Skeletal muscle satellite cell (primary cell): ENCODE data around the gene OTOGL.
"Not testable (repeated sequence)": the region's sequence is repeated elsewhere in the genome, so short reads cannot be mapped to it uniquely, and the experiment has no call there.

ENCODE experiments used
- H3K27me3 ChIP-seq: 2 replicates; pipeline ENCODE4 v1.7.0; 2013; ENCODE audit warnings: low read length; ENCODE audit not compliant: control insufficient read depth, insufficient read depth
- H3K36me3 ChIP-seq: 2 replicates; pipeline ENCODE4 v1.7.0; 2013; ENCODE audit warnings: mild to moderate bottlenecking, control low read depth, low read length; ENCODE audit not compliant: insufficient read depth
- H3K4me1 ChIP-seq: 2 replicates; pipeline ENCODE4 v1.7.0; 2013; ENCODE audit warnings: low read length; ENCODE audit not compliant: control insufficient read depth, insufficient read depth
- H3K4me2 ChIP-seq: 2 replicates; pipeline ENCODE4 v1.7.0; 2013; ENCODE audit warnings: mild to moderate bottlenecking, low read length
- H3K4me3 ChIP-seq: 2 replicates; pipeline ENCODE4 v1.7.0; 2013; ENCODE audit warnings: low read length
- H3K9ac ChIP-seq: 2 replicates; pipeline ENCODE4 v1.7.0; 2013; ENCODE audit warnings: mild to moderate bottlenecking, low read depth, low read length, moderate library complexity
- H3K9me3 ChIP-seq: replicated peaks from 2 replicates; pipeline ENCODE4 v1.7.0; 2013; ENCODE audit warnings: mild to moderate bottlenecking, control low read depth, low read length

The OTOGL gene

DNA sequence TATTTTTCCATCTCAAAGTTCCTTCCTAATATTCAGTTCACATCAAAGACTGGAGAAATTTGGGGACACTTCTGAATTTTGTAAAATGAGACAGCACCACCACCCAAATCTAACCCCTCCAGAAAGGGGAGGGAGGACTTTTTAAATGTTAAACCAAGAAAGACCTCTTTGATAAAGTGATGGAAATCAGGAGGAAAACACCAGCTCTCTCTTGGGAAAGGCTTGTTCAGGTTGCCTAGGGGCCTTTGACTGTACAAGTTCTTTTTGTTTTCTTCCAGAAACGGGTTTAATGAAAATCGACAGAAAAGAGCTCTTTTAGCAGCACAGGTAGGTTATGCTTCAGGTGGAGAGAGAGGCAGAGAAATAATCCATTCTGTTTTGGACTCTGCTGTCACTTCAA lies 112.3 kb downstream of the OTOGL start:
- Histone ChIP-seq H3K9me3 (no peaks in the 10 kb centered on the region), H3K4me1 (no peaks in the 10 kb centered on the region), H3K4me3 (no peak overlapping the region), H3K36me3 (no peaks in the 10 kb centered on the region), H3K27me3 (no peaks in the 10 kb centered on the region), H3K4me2 (no peak overlapping the region), H3K9ac (no peak overlapping the region)

DNA sequence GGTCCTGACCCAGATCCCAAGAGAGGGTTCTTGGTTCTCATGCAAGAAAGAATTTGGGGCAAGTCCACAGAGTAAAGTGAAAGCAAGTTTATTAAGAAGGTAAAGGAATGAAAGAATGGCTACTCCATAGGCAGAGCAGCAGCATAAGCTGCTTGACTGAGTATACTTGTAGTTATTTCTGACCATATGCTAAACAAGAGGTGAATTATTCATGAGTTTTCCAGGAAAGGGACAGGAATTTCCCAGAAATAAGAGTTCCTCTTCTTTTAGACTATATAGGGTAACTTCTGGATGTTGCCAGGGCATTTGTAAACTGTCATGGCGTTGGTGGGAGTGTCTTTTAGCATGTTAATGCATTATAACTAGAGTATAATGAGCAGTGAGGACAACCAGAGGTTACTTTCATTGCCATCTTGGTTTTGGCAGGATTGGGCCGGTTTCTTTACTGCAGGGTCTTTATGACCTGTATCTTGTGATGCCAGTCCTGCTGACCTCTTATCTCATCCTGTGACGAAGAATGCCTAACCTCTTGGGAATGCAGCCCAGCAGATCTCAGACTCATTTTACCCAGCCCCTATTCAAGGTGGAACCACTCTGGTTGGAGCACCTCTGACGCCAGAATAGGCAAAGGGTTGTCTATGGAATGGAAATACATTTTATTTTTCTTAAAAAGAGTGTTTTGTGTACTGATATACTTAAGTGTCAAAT lies 113.8 kb downstream of the OTOGL start:
- no peaks in the 10 kb centered on the region for H3K27me3 ChIP-seq
- no peaks in the 10 kb centered on the region for H3K36me3 ChIP-seq

GRCh38 chr12:80213871-80214270 lies 114.5 kb downstream of the OTOGL start:
- H3K27me3 ChIP-seq, result no peaks in the 10 kb centered on the region
- H3K4me1 ChIP-seq, result no peaks in the 10 kb centered on the region
- no peaks in the 10 kb centered on the region for H3K9me3 ChIP-seq

More for the DNA sequence above, 113.8 kb downstream of the OTOGL start:
- H3K9me3 ChIP-seq, result no peaks in the 10 kb centered on the region
- no peaks in the 10 kb centered on the region for H3K4me1 ChIP-seq
- no peak overlapping the region for H3K4me2 ChIP-seq
- no peak overlapping the region for H3K4me3 ChIP-seq
- no peak overlapping the region for H3K9ac ChIP-seq

GRCh38 chr12:80217011-80217535 lies 117.7 kb downstream of the OTOGL start:
- Histone ChIP-seq H3K4me2 (no peak overlapping the region), H3K36me3 (no peaks in the 10 kb centered on the region), H3K4me1 (peaks cover 2% of the 10 kb centered on the region), H3K4me3 (no peak overlapping the region), H3K27me3 (no peaks in the 10 kb centered on the region), H3K9ac (no peak overlapping the region), H3K9me3 (no peaks in the 10 kb centered on the region)

More at GRCh38 chr12:80213871-80214270, 114.5 kb downstream of the OTOGL start:
- Histone ChIP-seq H3K36me3 (no peaks in the 10 kb centered on the region), H3K4me3 (no peak overlapping the region), H3K9ac (no peak overlapping the region), H3K4me2 (no peak overlapping the region)

DNA sequence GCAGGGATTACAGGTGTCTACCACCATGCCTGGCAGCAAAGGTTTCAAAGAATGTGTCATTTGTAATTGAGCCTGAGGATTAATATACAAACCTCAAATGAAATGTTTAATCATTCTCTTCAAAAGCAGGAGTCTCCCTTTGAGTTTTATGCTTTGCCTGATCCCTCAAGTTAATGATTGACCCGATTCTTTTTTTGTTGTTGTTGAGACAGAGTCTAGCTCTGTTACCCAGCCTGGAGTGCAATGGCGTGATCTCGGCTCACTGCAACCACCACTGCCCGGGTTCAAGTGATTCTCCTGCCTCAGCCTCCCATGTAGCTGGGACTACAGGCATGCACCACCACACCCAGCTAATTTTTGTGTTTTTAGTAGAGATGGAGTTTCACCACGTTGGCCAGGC lies 119.6 kb downstream of the OTOGL start:
- not testable (repeated sequence) for H3K27me3 ChIP-seq, H3K9me3 ChIP-seq, H3K36me3 ChIP-seq, H3K4me2 ChIP-seq, H3K4me3 ChIP-seq, H3K9ac ChIP-seq, H3K4me1 ChIP-seq

DNA sequence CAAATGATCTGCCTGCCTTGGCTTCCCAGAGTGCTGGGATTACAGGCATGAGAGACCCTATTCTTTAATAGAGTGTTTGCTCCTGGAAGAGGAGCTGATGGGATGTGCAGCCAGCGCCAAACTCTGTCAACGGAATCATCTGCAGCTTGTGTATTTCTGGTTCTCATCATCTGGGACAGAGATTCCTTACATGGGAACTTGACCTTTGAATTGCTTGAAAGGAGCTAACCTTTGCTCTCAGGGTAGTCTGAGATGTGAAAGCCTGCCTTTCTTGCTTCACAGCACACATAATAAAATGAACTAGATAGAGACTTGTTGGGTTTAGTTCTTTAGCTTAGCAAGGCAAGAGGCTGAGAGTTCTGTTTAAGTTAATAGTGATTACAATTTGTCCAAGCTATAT lies 120.0 kb downstream of the OTOGL start:
- no peaks in the 10 kb centered on the region for H3K36me3 ChIP-seq
- no peak overlapping the region for H3K4me3 ChIP-seq

DNA sequence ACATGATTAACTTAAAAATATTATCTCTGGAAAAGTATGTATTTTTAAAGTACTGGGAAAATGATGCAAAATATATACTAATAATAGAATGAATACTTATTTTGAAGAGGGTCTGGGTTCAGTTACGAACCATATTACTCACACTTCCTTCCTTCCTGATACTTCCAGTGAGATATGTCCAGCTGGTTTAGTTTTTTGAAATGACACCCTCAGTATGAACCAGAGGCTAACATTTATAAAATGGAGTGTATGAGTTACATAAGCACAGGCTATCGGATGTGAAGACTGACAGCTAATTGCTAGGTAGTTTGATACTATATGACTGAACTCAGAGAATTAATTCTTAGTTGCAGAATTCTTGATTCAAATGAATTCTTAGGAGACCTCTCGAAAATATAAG lies 122.9 kb downstream of the OTOGL start:
- no peaks in the 10 kb centered on the region for H3K36me3 ChIP-seq
- H3K4me1 ChIP-seq, result peaks cover 14% of the 10 kb centered on the region
- H3K27me3 ChIP-seq, result no peaks in the 10 kb centered on the region
- H3K9me3 ChIP-seq, result no peaks in the 10 kb centered on the region
- H3K9ac ChIP-seq, result no peak overlapping the region
- no peak overlapping the region for H3K4me3 ChIP-seq
- H3K4me2 ChIP-seq, result no peak overlapping the region

More for the DNA sequence above, 120.0 kb downstream of the OTOGL start:
- Histone ChIP-seq H3K27me3 (no peaks in the 10 kb centered on the region), H3K4me1 (peaks cover 6% of the 10 kb centered on the region), H3K9ac (no peak overlapping the region), H3K9me3 (no peaks in the 10 kb centered on the region), H3K4me2 (no peak overlapping the region)

GRCh38 chr12:80226576-80226975 lies 127.2 kb downstream of the OTOGL start:
- H3K4me3 ChIP-seq, result no peak overlapping the region
- no peak overlapping the region for H3K4me2 ChIP-seq
- H3K36me3 ChIP-seq, result no peaks in the 10 kb centered on the region
- no peak overlapping the region for H3K9ac ChIP-seq
- peaks cover 14% of the 10 kb centered on the region for H3K4me1 ChIP-seq
- no peaks in the 10 kb centered on the region for H3K9me3 ChIP-seq
- H3K27me3 ChIP-seq, result no peaks in the 10 kb centered on the region

DNA sequence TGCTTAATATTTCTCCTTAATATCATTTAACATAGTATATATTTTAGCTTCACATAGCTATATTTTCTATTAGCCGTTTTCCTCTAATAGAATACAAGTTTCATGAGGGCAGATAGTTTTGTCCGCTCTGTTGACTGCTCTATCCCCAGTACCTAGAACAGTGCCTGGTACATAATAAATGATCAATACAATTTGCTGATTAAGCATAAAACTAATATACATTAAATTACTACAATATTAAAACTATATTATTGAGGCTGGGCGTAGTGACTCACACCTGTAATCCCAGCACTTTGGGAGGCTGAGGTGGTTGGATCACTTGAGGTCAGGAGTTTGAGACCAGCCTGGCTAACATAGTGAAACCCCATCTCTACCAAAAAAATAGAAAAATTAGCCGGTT lies 128.6 kb downstream of the OTOGL start:
- not testable (repeated sequence) for H3K9ac ChIP-seq, H3K27me3 ChIP-seq, H3K4me3 ChIP-seq, H3K36me3 ChIP-seq, H3K4me1 ChIP-seq, H3K4me2 ChIP-seq, H3K9me3 ChIP-seq

DNA sequence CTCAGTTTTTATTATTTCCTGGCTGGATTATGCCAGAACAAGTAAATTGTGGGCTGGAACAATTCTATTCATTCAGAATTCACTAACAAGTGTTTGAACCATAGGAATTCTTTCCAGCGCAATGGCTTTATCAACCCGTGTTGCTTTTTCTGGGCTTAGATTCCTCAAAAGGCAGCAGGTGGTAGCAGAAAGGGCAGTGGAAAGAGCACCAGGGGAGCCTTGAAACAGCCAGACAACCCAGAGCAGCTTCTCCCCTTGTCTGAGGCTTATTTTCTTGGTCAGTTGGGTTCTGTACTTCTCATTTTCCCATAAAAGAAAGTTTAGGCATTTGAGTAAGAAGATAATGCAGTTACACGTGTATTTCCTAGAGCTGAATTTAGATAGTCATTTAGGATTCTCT lies 130.7 kb downstream of the OTOGL start:
- no peak overlapping the region for H3K4me3 ChIP-seq
- H3K9ac ChIP-seq, result no peak overlapping the region
- H3K4me1 ChIP-seq, result peaks cover 11% of the 10 kb centered on the region
- H3K4me2 ChIP-seq, result no peak overlapping the region
- H3K27me3 ChIP-seq, result no peaks in the 10 kb centered on the region
- no peaks in the 10 kb centered on the region for H3K36me3 ChIP-seq
- H3K9me3 ChIP-seq, result no peaks in the 10 kb centered on the region

GRCh38 chr12:80232837-80233236 lies 133.5 kb downstream of the OTOGL start:
- Histone ChIP-seq H3K9ac (no peak overlapping the region), H3K4me3 (no peak overlapping the region), H3K36me3 (no peaks in the 10 kb centered on the region), H3K4me2 (no peak overlapping the region), H3K4me1 (peaks cover 8% of the 10 kb centered on the region), H3K9me3 (no peaks in the 10 kb centered on the region), H3K27me3 (no peaks in the 10 kb centered on the region)

GRCh38 chr12:80233926-80234325 lies 134.6 kb downstream of the OTOGL start:
- peaks cover 8% of the 10 kb centered on the region for H3K4me1 ChIP-seq
- H3K9me3 ChIP-seq, result no peaks in the 10 kb centered on the region
- H3K4me2 ChIP-seq, result no peak overlapping the region
- no peaks in the 10 kb centered on the region for H3K36me3 ChIP-seq
- no peak overlapping the region for H3K9ac ChIP-seq
- H3K27me3 ChIP-seq, result no peaks in the 10 kb centered on the region
- H3K4me3 ChIP-seq, result no peak overlapping the region
